ENCODE measurements around the gene TPH2. TPM values are rescaled to one million over a fixed set of nuclear protein-coding genes. Genes with fewer than 3 reads are reported as not detected.

Gene TPH2
- total RNA-seq, 1 donor from 2014 or later: not detected

DNA sequence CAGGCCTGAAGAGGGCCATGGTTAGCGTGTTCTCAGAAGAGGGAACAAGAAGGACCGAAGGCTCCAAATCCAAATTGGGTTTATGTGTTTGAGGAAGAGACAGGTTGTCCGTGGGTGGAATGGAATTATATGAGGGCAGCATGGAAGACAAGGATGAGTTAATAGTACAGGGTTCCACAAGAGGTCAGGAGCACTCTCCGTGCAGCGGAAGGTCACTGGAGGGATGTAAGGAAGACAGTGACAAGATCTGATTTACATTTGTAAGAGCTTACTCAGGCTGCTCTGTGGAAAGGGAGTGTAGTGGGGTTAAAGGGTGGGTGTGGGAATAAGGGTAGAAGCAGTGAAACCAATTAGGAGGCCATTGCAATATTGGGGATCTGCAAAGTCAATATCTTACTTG is 97.0 kb downstream of the TPH2 start:
- DNase-seq: no peak

DNA sequence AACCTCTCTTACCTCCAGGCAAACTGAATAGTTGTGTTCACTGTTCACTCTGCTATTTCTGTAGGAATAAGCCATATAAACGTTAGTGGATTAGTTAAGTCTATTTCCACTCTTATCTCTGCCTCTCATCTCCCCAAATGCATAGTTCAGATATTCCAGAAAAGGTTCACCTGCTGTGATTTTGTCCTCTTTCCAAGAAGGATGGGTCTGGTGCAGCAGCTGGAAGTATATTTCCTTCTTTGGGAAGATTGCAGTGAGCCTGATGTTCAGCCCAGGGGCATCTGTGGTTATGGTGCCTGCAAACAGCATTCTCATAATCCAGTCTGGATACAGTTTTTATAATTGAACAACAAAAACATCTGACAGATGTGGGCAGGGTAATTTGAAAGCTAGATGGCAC is 97.7 kb downstream of the TPH2 start:
- no peak for DNase-seq

DNA sequence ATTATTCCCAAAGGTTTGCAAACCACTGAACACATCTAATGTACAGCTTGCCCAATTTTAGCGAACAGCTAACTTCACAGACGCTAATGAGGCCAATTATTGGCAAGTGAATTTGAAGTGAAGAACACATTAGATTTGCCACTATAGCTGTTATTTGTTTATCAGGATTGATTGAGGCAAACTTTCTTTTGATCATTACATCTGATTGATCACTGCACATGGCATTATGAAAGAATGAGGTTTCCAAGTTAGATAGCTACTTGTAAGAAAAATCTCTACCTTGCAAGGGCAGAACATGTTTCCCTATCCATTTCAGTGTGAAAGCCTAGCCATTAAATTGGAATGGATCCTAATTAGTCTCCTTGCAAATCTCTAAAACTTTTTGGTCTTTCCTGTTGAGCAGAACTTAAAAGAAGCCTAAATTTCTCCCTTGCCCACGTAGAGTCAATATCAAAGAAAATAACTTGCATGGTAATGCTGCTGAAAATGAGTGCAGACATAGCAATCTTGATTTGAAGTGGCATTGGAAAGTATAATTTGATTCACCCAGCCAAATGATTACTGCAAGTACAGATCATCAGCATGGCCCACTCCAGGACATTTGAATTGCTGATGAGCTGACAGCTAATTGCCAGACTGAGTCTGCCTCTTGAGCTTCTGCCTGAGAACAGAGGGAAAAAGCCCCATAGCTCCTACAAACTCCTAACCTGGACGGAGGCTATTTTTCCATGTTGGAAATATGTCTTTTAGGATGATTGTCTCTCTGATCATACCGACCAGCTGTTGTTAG is 98.6 kb downstream of the TPH2 start:
- no peak for DNase-seq

DNA sequence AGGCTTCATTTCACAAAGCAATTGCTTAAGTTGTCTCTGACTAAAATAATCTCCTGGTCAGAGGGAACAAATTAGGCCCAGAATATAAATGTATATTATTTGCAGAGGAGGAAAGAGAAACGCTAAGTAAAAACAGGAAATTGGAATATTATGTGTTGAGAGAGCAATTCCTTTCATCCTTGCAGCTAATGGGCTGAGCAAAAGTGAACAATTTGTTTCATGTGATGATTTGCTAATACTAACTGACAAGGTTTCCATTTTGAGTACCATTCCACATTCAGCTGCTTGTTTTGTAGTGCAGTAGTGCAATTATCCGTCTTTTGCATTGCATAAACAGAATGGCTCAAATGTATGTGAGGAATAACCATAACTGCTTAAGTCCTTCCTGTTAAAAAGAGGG is 103.2 kb downstream of the TPH2 start:
- no peak for DNase-seq

DNA sequence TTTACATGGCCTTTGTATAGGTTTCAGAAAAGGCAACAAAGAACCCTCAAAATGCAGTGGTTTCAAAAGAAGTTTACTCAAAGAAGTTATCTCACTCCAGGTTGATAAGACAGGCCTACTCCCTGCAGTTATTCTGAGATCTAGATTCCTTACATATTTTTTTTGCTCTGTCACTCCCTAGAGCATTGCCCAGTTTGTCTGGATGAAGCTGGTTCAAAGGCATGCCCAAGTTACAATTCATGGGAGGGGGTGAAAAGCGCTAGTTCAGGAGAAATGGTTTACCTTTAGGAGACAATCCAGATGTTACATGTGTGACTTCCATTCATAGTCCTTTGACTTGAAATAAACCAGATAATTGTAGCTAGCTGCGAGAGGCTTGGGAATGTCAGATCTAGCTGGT is 115.0 kb downstream of the TPH2 start:
- no peak for DNase-seq

DNA sequence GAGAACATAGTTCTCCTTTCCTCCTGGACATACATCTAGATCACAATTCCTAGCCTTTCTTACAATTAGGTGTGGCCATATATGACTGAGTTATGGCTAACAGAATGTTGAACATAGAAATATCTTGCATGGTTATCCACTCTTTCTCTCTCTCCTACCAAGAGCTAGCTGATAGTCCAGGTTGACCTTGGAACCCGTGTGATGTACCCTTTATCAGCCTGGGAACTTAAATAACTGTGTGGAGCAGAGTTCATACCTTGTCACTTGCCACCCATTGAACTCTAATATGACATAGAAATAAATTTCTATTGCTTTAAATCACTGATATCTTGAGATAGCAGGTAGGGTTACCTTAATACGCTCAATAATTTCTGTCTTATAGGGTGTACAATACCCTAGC is 115.9 kb downstream of the TPH2 start:
- DNase-seq: no peak

DNA sequence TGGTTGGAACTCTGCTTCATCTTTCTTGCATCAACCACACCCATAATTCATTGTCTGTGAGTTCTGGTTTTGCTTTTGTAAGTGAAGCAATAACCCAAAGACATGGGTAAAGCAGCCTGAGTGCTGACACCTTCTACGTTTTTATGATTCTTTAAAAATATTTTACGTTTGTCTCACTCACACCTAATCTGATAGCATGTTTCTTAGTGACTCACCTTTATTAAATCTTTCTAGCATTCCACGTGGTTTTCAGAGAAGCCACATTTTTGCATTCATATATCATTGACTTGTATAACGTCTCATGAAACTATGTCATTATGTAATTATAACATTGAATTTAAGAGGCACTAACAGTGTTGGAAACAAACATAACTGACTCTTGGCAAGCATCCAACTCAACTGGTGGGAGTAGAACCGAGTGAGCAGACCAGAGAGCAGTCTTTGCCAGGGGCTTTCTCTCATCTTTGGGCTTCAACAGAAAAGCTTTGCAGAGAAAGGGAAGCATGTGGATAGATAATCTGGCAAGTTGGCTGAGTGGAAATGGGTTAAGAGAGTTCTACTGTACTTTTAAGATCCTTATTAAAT is 118.8 kb downstream of the TPH2 start:
- DNase-seq: no peak

DNA sequence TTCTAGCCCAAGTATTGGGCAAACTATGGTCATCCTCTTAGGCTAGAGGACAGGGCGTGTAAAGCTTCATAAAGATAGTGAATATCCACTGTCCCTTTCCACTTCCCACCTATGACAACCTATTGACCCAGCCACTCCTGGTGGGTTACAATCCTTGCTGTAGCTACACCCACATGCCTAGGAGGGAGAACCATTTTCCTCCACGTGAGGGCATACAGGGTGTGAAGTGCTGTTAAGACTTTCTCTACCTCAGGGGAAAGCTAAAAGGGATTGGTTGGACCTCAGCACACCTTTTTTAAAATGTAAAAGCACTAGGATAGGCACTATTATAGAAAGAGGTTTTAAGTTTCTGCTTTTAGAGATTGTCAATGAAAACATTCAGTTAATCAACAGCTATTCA is 124.4 kb downstream of the TPH2 start:
- no peak for DNase-seq

DNA sequence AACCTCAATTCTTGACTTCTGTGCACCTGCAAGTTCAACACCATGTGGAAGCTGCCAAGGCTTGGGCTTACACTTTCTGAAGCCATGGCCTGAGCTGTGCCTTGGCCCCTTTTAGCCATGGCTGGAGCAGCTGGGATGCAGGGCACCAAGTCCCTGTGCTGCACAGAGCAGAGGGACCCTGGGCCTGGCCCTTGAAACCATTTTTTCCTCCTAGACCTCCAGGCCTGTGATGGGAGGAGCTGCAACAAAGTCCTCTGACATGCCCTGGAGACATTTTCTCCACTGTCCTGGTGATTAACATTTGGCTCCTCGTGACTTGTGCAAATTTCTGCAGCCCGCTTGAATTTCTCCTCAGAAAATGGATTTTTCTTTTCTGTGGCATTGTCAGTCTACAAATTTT is 132.4 kb downstream of the TPH2 start:
- no peak for DNase-seq

DNA sequence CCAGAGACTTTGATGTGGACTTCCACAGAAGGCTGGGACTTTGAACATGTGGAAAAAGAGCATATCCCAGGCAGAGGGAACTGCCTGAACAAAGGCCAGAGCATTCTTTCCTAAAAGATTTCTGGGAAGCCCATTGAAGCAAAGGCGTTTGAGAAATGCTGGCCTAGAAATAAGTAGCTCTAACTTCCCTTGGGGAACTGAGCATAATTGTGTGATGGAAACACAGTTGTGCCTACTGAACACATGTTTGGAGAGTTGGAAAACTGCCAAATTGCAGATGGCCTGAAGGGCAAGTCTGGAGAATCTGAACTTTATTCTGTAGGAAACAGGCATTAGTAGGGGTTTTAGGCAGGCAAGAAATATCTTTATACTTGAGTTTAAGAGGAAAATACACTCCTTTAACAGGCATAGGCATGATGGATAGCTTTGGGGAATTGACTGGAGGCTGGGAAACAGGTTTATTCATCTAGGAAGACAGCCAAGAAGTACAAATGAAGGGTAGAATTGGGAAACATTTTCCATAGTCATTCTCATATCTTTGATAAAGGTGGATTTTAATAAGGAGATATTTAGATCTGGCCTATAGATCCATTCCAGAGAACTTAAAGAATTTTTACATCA is 134.1 kb downstream of the TPH2 start:
- DNase-seq: peak; percentile 83

DNA sequence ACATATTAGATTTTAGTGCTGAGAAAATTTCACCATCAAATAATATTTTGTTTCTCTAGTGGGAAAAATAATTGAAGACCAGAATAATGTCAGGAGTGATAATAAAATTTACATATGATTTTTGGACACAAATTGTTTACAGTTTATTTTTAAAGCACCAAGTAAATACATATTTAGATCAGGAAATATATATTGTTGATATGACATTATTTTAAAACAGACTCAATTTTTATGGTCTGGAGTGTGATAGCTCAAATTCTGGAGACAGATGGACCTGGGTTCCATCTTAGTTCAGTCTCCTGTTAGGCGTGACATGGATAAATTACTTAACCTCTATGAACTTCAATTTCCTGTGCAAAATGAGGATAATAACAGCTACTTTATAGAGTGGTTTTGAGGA is 135.4 kb downstream of the TPH2 start:
- no peak for DNase-seq

DNA sequence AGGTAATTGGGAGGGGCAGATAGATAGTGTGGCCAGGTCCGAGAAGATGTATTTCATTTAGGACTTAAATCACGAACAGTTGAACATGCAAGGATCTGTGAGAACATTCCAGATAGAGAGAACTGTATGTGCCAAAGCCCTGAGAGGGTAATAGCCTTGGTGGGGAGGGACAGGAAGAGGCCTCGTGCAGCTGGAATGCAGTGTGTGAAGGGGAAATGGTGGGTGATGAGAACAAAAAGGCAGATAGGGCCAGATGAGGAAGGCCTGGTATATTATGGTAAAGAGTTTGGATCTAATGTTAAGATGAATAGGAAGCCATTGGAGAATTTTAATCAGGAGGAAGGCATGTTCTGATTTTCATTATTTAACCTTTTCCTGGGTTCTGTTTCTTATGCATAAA is 136.3 kb downstream of the TPH2 start:
- DNase-seq: no peak

DNA sequence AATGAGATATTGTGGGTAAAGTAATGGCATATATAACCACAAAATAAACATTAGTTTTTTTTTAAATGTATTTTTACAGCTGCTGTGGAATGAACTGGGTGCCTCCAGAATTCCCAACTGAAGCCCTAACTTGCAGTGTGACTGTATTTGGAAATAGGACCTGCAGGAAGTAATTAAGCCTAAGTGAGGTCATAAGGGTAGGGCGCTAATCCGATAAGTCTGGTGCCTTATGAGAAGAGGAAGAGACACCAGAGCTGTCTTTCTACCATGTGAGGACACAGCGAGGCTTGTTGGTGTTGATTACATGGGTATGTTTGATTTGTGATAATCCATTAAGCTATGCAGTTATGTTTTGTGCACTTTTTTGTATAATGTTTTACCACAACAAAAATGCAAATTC is 136.8 kb downstream of the TPH2 start:
- no peak for DNase-seq

DNA sequence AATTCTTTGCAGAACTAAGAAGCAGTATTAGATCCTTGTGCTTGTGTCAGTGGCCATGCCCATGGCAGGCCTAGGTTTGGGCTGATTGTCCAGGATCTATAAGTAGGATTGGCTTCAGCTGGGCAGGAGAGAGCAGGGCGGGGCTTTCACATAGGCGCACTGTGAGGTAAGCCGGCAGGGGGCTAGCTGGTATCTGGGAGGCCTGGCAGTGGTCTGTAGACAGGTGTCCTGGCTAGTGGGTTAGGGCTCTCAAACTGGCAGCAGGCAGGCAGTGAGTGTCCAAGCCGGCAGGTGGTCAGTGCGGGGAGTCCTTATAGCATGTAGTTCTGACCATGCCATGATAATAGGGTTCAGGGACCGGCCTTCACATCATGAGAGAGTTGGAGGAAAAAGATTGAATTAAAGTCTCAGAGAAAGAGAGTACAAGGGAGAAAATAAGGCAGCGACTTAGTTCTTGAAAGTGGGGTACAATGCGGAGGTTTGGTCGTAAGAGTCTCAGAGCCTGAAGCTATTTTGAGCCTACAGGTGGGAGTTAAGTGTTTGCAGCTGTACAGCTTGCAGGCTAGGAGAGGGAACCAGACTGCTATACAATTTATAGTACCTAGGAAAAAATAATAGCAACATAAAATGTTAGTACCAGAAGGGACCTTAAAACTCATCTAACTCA is 137.4 kb downstream of the TPH2 start:
- DNase-seq: no peak

DNA sequence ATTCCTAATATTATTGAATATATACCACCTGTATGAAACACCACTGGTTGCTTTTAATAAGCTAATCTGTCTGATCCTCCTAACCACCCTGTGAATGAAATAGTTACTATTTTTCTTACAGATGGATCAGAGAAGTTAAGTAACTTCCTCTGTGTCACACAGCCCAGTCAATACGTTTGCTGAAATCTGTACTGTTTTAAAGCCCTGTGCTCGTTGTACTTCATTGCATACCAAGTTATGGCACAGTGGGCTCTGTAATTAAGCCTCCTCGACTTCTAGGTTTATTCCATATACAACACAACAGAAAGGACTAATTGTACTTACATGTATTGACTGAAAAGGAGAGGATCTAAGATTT is 137.9 kb downstream of the TPH2 start:
- no peak for DNase-seq

DNA sequence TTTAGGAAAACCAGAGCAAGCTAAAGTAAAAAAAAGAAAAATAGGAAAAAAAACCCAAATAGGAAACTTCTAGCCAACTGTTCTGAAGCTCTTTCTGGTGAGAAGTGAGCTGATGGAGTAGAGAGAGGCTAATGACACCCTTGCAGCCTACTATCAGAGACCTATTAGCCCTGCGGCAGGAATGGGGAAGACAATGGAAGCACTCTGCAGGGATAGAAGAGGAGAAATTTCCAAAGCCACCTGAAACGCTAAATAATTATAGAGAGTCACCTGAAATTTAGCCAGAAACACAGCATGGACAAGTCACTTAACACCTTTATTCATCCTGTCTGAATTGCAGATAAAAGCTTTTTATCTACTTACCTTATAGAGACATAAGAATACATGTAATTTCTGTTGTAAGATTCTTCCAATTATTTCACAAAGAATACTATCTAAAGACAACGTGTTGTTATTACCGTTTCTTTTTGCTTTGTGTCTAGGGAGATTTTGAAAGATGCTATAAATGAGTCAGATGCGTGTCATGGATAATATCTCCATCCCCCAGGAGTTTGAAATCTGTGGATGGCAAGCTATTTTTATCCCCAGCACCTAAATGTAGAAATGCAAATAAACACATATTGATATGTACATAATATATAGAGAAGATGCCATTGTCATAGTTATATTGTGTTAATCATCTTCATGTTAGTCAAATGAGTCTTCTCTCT is 138.6 kb downstream of the TPH2 start:
- no peak for DNase-seq

DNA sequence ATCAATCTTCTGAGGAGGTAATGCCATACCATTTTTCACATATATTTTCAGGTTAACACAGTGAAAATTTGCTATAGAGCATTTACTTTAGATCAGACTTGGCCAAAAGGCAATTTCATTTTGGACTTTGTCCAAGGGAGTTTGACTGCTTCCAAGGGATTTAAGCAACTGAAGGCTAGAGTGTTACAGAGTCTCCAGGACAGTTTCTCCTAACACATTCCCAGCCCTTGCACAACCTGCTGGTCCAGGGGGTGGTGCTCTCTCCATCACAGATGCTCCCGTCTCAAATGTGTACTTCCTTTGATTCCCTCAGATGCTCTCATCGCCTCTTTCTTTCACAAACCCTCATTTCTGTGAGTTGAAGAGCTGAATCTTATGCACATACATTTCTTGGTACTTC is 143.1 kb downstream of the TPH2 start:
- DNase-seq: no peak

Other genes starting within 250 kb of the TPH2 start
- 26.7 TPM for gene RAB21, start 184.0 kb upstream of the TPH2 start, total RNA-seq
- 51.3 TPM for gene TBC1D15, start 99.1 kb upstream of the TPH2 start, total RNA-seq